ENCODE results near the gene NOSIP. TPM values are rescaled to one million over a fixed set of nuclear protein-coding genes. Genes with fewer than 3 reads are reported as not detected.

The NOSIP gene
- total RNA-seq, 2 experiments from 2014 or later: 35.1 to 74.7 TPM

GRCh38 chr19:49601482-49602038 is 21.2 kb upstream of the NOSIP start:
- ChIA-PET CTCF (ENCODE audit: unreplicated experiment) (interaction anchor here (0.6 kb wide), 1 partner anchor 39 kb away, joined by 6 read pairs; no protein-coding TSS in a partner anchor), POLR2A (no interaction called here)
- Histone ChIP-seq H3K4me3 (ENCODE audit: low read depth, low read length, poor library complexity, severe bottlenecking) (no peak overlapping the region), H3K9me2 (ENCODE audit: insufficient read depth, low read length) (no peaks in the 10 kb centered on the region), H3K36me3 (ENCODE audit: insufficient read depth, low read length) (peaks cover 94% of the 10 kb centered on the region), H4K20me1 (ENCODE audit: insufficient read depth, low read length) (peaks cover 6% of the 10 kb centered on the region; the same call in 1 of the 2 replicates), H2AFZ (ENCODE audit: low read length) (no peak overlapping the region), H3K27ac (ENCODE audit: low read depth, low read length, poor library complexity, severe bottlenecking) (no peak overlapping the region), H3K9me3 (ENCODE audit: low read length) (no peaks in the 10 kb centered on the region), H3K4me2 (ENCODE audit: low read length) (no peak overlapping the region), H3K4me1 (ENCODE audit: insufficient read depth, low read length, poor library complexity, severe bottlenecking) (no peaks in the 10 kb centered on the region), H3K79me2 (ENCODE audit: insufficient read depth, low read depth, low read length) (peaks cover 4% of the 10 kb centered on the region; the same call in 1 of the 2 replicates)
- DNase-seq (ENCODE audit: low spot score): no peak
- intact Hi-C loops (cut with micrococcal nuclease; ENCODE audit: unreplicated experiment): no loop called here
- no TSS peak for BruUV-seq (replicated peaks)
- TF ChIP-seq EZH2phosphoT487 (IDR thresholded peaks at IDR 0.05; ENCODE audit: borderline replicate concordance, low read depth, low read length) (no peak), CTCF (conservative IDR thresholded peaks at IDR 0.05; ENCODE audit: low read length) (no peak)

GRCh38 chr19:49599378-49600295 is 19.3 kb upstream of the NOSIP start:
- no peaks in the 10 kb centered on the region for H3K4me1 ChIP-seq (ENCODE audit: insufficient read depth, low read length, poor library complexity, severe bottlenecking)
- intact Hi-C loops (cut with micrococcal nuclease; ENCODE audit: unreplicated experiment): no loop called here
- no peak overlapping the region for H3K27ac ChIP-seq (ENCODE audit: low read depth, low read length, poor library complexity, severe bottlenecking)
- no peak overlapping the region for H3K4me2 ChIP-seq (ENCODE audit: low read length)
- H3K36me3 ChIP-seq (ENCODE audit: insufficient read depth, low read length): peaks cover 94% of the 10 kb centered on the region
- H3K79me2 ChIP-seq (ENCODE audit: insufficient read depth, low read depth, low read length): peaks cover 4% of the 10 kb centered on the region; the same call in 1 of the 2 replicates
- H3K9me3 ChIP-seq (ENCODE audit: low read length): no peaks in the 10 kb centered on the region
- ChIA-PET CTCF (ENCODE audit: unreplicated experiment) (no interaction called here), POLR2A (no interaction called here)
- peaks cover 6% of the 10 kb centered on the region; the same call in 1 of the 2 replicates for H4K20me1 ChIP-seq (ENCODE audit: insufficient read depth, low read length)
- no peaks in the 10 kb centered on the region for H3K9me2 ChIP-seq (ENCODE audit: insufficient read depth, low read length)
- TF ChIP-seq CTCF (conservative IDR thresholded peaks at IDR 0.05; ENCODE audit: low read length) (no peak), EZH2phosphoT487 (IDR thresholded peaks at IDR 0.05; ENCODE audit: borderline replicate concordance, low read depth, low read length) (no peak)
- no TSS peak for BruUV-seq (replicated peaks)
- H3K4me3 ChIP-seq (ENCODE audit: low read depth, low read length, poor library complexity, severe bottlenecking): no peak overlapping the region
- no peak for DNase-seq (ENCODE audit: low spot score)
- H2AFZ ChIP-seq (ENCODE audit: low read length): no peak overlapping the region

GRCh38 chr19:49597703-49597974 is 17.3 kb upstream of the NOSIP start:
- Histone ChIP-seq H3K4me2 (ENCODE audit: low read length) (no peak overlapping the region), H4K20me1 (ENCODE audit: insufficient read depth, low read length) (peaks cover 8% of the 10 kb centered on the region; the same call in 1 of the 2 replicates), H3K9me3 (ENCODE audit: low read length) (no peaks in the 10 kb centered on the region), H3K4me3 (ENCODE audit: low read depth, low read length, poor library complexity, severe bottlenecking) (no peak overlapping the region), H3K36me3 (ENCODE audit: insufficient read depth, low read length) (peaks cover 87% of the 10 kb centered on the region), H2AFZ (ENCODE audit: low read length) (no peak overlapping the region), H3K9me2 (ENCODE audit: insufficient read depth, low read length) (no peaks in the 10 kb centered on the region), H3K27ac (ENCODE audit: low read depth, low read length, poor library complexity, severe bottlenecking) (no peak overlapping the region), H3K79me2 (ENCODE audit: insufficient read depth, low read depth, low read length) (peaks cover 14% of the 10 kb centered on the region), H3K4me1 (ENCODE audit: insufficient read depth, low read length, poor library complexity, severe bottlenecking) (peaks cover 8% of the 10 kb centered on the region)
- ChIA-PET POLR2A (no interaction called here), CTCF (ENCODE audit: unreplicated experiment) (no interaction called here)
- TF ChIP-seq CTCF (conservative IDR thresholded peaks at IDR 0.05; ENCODE audit: low read length) (no peak), EZH2phosphoT487 (IDR thresholded peaks at IDR 0.05; ENCODE audit: borderline replicate concordance, low read depth, low read length) (no peak)
- intact Hi-C loops (cut with micrococcal nuclease; ENCODE audit: unreplicated experiment): no loop called here
- no TSS peak for BruUV-seq (replicated peaks)
- no peak for DNase-seq (ENCODE audit: low spot score)
